HEK293T (cell line): ENCODE measurements around the gene FRMD8.

Source experiments
- ARNT ChIP-seq: fragments of 450-650 bp; IDR thresholded peaks from 2 replicates; pipeline ENCODE4 v1.6.1; 2017; ENCODE audit warnings: mild to moderate bottlenecking
- BHLHE40 ChIP-seq: fragments of 450-650 bp; IDR thresholded peaks from 2 replicates; pipeline ENCODE4 v1.6.1; 2016; ENCODE audit warnings: mild to moderate bottlenecking, moderate library complexity, borderline replicate concordance
- ELF4 ChIP-seq: fragments of 450-650 bp; IDR thresholded peaks from 2 replicates; pipeline ENCODE4 v1.6.1; 2017; ENCODE audit warnings: antibody characterized with exemption
- FOXK2 ChIP-seq: fragments of 450-650 bp; IDR thresholded peaks from 2 replicates; pipeline ENCODE4 v1.6.1; 2016; ENCODE audit warnings: mild to moderate bottlenecking
- FOXM1 ChIP-seq: fragments of 450-650 bp; IDR thresholded peaks from 2 replicates; pipeline ENCODE4 v1.6.1; 2017; ENCODE audit warnings: mild to moderate bottlenecking, borderline replicate concordance
- HDGF ChIP-seq: fragments of 450-650 bp; IDR thresholded peaks from 2 replicates; pipeline ENCODE4 v1.6.1; 2017; ENCODE audit warnings: antibody characterized with exemption, borderline replicate concordance
- NFRKB ChIP-seq: fragments of 450-650 bp; IDR thresholded peaks from 2 replicates; pipeline ENCODE4 v1.6.1; 2016; ENCODE audit warnings: mild to moderate bottlenecking, moderate library complexity
- SP1 ChIP-seq: fragments of 450-650 bp; IDR thresholded peaks from 2 replicates; pipeline ENCODE4 v1.6.1; 2017
- ZNF384 ChIP-seq: fragments of 450-650 bp; IDR thresholded peaks from 2 replicates; pipeline ENCODE4 v1.6.1; 2016

- TF ChIP-seq HDGF (peak; percentile 21; the same call in 1 of the 2 replicates), FOXK2 (no peak), BHLHE40 (no peak), ELF4 (no peak), ZNF384 (no peak), ARNT (no peak), SP1 (no peak), FOXM1 (no peak), NFRKB (no peak)
Measured at GRCh38 chr11:65420979-65421793, 34.7 kb downstream of the FRMD8 start.
